ENCODE results near the gene AGXT2. TPM values are rescaled to one million over a fixed set of nuclear protein-coding genes. Genes with fewer than 3 reads are reported as not detected.

Gene AGXT2
- total RNA-seq, 1 experiment from 2014 or later: not detected

DNA sequence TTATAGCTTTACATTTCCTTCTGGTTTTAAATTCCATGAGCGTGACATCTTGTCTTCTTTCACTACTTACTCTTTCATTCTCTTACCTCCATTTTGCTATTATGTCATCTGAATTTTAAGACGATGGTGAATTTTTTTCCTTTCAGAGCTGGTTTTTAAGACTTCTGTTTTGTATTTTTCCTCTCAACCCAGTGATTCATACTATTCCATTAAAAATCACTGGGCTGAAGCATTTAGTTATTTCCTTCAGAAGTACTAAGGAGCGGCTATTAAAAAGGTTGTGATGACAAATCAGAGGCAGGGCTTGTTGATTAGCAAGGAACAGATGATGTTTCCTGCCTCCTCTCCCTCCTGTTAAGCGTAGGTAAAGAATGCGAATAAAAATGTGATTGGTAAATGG, 16.5 kb downstream of the AGXT2 start:
- H3K4me1 ChIP-seq (ENCODE audit: control insufficient read depth in 1 of 2, insufficient read depth in 2 of 2, low read length in 2 of 2): no peaks in the 10 kb centered on the region

More for the DNA sequence above, 16.5 kb downstream of the AGXT2 start:
- H3K9me2 ChIP-seq (ENCODE audit: insufficient read depth): no peaks in the 10 kb centered on the region
- no peak overlapping the region for H3K27ac ChIP-seq (ENCODE audit: low read depth, low read length)
- H3K9ac ChIP-seq (ENCODE audit: low read length): no peak overlapping the region
- no peak for TF ChIP-seq EGR1 (IDR thresholded peaks at IDR 0.05; ENCODE audit: low read depth)
- no peak for TF ChIP-seq ATF3 (IDR thresholded peaks at IDR 0.05)
- no peak for TF ChIP-seq CBX3 (IDR thresholded peaks at IDR 0.05; ENCODE audit: low read depth)
- TF ChIP-seq, protein P1, sequence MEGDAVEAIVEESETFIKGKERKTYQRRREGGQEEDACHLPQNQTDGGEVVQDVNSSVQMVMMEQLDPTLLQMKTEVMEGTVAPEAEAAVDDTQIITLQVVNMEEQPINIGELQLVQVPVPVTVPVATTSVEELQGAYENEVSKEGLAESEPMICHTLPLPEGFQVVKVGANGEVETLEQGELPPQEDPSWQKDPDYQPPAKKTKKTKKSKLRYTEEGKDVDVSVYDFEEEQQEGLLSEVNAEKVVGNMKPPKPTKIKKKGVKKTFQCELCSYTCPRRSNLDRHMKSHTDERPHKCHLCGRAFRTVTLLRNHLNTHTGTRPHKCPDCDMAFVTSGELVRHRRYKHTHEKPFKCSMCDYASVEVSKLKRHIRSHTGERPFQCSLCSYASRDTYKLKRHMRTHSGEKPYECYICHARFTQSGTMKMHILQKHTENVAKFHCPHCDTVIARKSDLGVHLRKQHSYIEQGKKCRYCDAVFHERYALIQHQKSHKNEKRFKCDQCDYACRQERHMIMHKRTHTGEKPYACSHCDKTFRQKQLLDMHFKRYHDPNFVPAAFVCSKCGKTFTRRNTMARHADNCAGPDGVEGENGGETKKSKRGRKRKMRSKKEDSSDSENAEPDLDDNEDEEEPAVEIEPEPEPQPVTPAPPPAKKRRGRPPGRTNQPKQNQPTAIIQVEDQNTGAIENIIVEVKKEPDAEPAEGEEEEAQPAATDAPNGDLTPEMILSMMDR (IDR thresholded peaks at IDR 0.05 in 2 of 3, conservative IDR thresholded peaks at IDR 0.05 in 1 of 3; ENCODE audit: borderline replicate concordance in 1 of 3, insufficient read depth in 1 of 3, low read depth in 2 of 3, low read length in 2 of 3): no peak
- no peak for TF ChIP-seq POLR2AphosphoS5 (IDR thresholded peaks at IDR 0.05; ENCODE audit: low read depth, low read length)
- no peak for TF ChIP-seq JUND (IDR thresholded peaks at IDR 0.05)
- no peak for TF ChIP-seq FOSL1 (IDR thresholded peaks at IDR 0.05; ENCODE audit: low read depth)
- no peak for TF ChIP-seq POLR2A (IDR thresholded peaks at IDR 0.05; ENCODE audit: borderline replicate concordance, extremely low read depth, insufficient read depth, insufficient read length)
- TF ChIP-seq ZNF274 (IDR thresholded peaks at IDR 0.05; ENCODE audit: low read depth, low read length): no peak
- no peak for TF ChIP-seq RAD21 (IDR thresholded peaks at IDR 0.05; ENCODE audit: low read depth)
- TF ChIP-seq, protein P2, sequence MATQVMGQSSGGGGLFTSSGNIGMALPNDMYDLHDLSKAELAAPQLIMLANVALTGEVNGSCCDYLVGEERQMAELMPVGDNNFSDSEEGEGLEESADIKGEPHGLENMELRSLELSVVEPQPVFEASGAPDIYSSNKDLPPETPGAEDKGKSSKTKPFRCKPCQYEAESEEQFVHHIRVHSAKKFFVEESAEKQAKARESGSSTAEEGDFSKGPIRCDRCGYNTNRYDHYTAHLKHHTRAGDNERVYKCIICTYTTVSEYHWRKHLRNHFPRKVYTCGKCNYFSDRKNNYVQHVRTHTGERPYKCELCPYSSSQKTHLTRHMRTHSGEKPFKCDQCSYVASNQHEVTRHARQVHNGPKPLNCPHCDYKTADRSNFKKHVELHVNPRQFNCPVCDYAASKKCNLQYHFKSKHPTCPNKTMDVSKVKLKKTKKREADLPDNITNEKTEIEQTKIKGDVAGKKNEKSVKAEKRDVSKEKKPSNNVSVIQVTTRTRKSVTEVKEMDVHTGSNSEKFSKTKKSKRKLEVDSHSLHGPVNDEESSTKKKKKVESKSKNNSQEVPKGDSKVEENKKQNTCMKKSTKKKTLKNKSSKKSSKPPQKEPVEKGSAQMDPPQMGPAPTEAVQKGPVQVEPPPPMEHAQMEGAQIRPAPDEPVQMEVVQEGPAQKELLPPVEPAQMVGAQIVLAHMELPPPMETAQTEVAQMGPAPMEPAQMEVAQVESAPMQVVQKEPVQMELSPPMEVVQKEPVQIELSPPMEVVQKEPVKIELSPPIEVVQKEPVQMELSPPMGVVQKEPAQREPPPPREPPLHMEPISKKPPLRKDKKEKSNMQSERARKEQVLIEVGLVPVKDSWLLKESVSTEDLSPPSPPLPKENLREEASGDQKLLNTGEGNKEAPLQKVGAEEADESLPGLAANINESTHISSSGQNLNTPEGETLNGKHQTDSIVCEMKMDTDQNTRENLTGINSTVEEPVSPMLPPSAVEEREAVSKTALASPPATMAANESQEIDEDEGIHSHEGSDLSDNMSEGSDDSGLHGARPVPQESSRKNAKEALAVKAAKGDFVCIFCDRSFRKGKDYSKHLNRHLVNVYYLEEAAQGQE (IDR thresholded peaks at IDR 0.05; ENCODE audit: low read depth): no peak
- TF ChIP-seq, protein P3, sequence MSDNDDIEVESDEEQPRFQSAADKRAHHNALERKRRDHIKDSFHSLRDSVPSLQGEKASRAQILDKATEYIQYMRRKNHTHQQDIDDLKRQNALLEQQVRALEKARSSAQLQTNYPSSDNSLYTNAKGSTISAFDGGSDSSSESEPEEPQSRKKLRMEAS (IDR thresholded peaks at IDR 0.05): no peak
- no peak for TF ChIP-seq SIN3A (IDR thresholded peaks at IDR 0.05; ENCODE audit: low read depth)
- TF ChIP-seq ZFX (IDR thresholded peaks at IDR 0.05): no peak
- no peak for TF ChIP-seq ELF1 (IDR thresholded peaks at IDR 0.05; ENCODE audit: borderline replicate concordance, low read depth)
- TF ChIP-seq, protein P4, sequence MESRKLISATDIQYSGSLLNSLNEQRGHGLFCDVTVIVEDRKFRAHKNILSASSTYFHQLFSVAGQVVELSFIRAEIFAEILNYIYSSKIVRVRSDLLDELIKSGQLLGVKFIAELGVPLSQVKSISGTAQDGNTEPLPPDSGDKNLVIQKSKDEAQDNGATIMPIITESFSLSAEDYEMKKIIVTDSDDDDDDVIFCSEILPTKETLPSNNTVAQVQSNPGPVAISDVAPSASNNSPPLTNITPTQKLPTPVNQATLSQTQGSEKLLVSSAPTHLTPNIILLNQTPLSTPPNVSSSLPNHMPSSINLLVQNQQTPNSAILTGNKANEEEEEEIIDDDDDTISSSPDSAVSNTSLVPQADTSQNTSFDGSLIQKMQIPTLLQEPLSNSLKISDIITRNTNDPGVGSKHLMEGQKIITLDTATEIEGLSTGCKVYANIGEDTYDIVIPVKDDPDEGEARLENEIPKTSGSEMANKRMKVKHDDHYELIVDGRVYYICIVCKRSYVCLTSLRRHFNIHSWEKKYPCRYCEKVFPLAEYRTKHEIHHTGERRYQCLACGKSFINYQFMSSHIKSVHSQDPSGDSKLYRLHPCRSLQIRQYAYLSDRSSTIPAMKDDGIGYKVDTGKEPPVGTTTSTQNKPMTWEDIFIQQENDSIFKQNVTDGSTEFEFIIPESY (IDR thresholded peaks at IDR 0.05; ENCODE audit: extremely low read depth, insufficient replicate concordance, low read length): no peak
- no peak for TF ChIP-seq TCF7L2 (IDR thresholded peaks at IDR 0.05; ENCODE audit: borderline replicate concordance, extremely low read depth, insufficient read depth, insufficient read length)
- no peak for TF ChIP-seq YY1 (IDR thresholded peaks at IDR 0.05; ENCODE audit: extremely low read depth, insufficient replicate concordance, low read depth, low read length)
- no peak overlapping the region for H3K4me3 ChIP-seq (replicated peaks in 1 of 2; ENCODE audit: low read depth in 1 of 2, low read length in 2 of 2)
- intact Hi-C loops (cut with micrococcal nuclease): no loop called here
- DNase-seq (ENCODE audit: low read depth, low spot score): no peak
- H4K20me1 ChIP-seq (ENCODE audit: insufficient read depth): no peaks in the 10 kb centered on the region
- H3K9me3 ChIP-seq (ENCODE audit: control insufficient read depth in 1 of 2, insufficient read depth in 1 of 2, low read depth in 1 of 2, low read length in 2 of 2): no peaks in the 10 kb centered on the region
- no peaks in the 10 kb centered on the region for H3K79me2 ChIP-seq (ENCODE audit: insufficient read depth, low read length)
- no peak overlapping the region for H2AFZ ChIP-seq (ENCODE audit: low read depth, low read length, poor library complexity, severe bottlenecking)
- peaks cover 66% of the 10 kb centered on the region for H3K27me3 ChIP-seq (ENCODE audit: insufficient read depth, low read length)
- H3K4me2 ChIP-seq (ENCODE audit: low read length): no peak overlapping the region
- no TSS peak for BruUV-seq (replicated peaks)
- POLR2A ChIA-PET: no interaction called here
- no peak for ATAC-seq
- CTCF ChIA-PET: no interaction called here
- H3K36me3 ChIP-seq (ENCODE audit: control insufficient read depth in 1 of 2, insufficient read depth in 2 of 2, low read length in 2 of 2): no peaks in the 10 kb centered on the region
- RAD21 ChIA-PET (ENCODE audit: low non-redundant PET in 1 of 2, low total read pairs in 2 of 2, uncharacterized antibody in 2 of 2, unreplicated experiment in 2 of 2): no interaction called here

Measured in HCT116 (cell line).